Stimulated activated naive CD8-positive, alpha-beta T cell treated with anti-CD3 and anti-CD28 coated beads, Interleukin-15, Interleukin-2, amounts not matched to agents 100 U/mL and 50 U/mL, for 24 hours (primary cell): Measurements from ENCODE around the gene PLXND1.
A peak's percentile ranks its signal among the peaks of the same experiment; 100 is the strongest.

Experiments
- ATAC-seq: fragments of 150-1000 bp; cut with Tn5 transposase; one replicate; pipeline ENCODE4 v1.10.0; 2021
- DNase-seq: peaks from one replicate; pipeline ENCODE4 v3.0.0; 2021

Gene PLXND1

GRCh38 chr3:129628169-129628522, 21.7 kb upstream of the PLXND1 start:
- DNase-seq, result no peak
- ATAC-seq, result no peak

- ATAC-seq (peak; percentile 62), DNase-seq (peak; percentile 67)
Observed at GRCh38 chr3:129627350-129628168, 21.1 kb upstream of the PLXND1 start.

GRCh38 chr3:129626744-129627349, 20.4 kb upstream of the PLXND1 start:
- ATAC-seq (peak; percentile 97), DNase-seq (peak; percentile 89)

GRCh38 chr3:129625072-129625874, 18.8 kb upstream of the PLXND1 start:
- ATAC-seq, result no peak
- DNase-seq, result no peak

GRCh38 chr3:129624347-129625071, 18.0 kb upstream of the PLXND1 start:
- DNase-seq (no peak), ATAC-seq (no peak)

- ATAC-seq (no peak), DNase-seq (no peak)
Observed at GRCh38 chr3:129623447-129624118, 17.1 kb upstream of the PLXND1 start.

- DNase-seq, result no peak
- ATAC-seq, result no peak
Observed at GRCh38 chr3:129622933-129623332, 16.5 kb upstream of the PLXND1 start.

GRCh38 chr3:129622226-129622874, 15.9 kb upstream of the PLXND1 start:
- DNase-seq (no peak), ATAC-seq (no peak)

- DNase-seq, result no peak
- no peak for ATAC-seq
Observed at GRCh38 chr3:129621626-129622225, 15.2 kb upstream of the PLXND1 start.

- ATAC-seq, result no peak
- no peak for DNase-seq
Observed at GRCh38 chr3:129620828-129621559, 14.5 kb upstream of the PLXND1 start.

- ATAC-seq, result no peak
- DNase-seq, result no peak
Observed at GRCh38 chr3:129619726-129620162, 13.3 kb upstream of the PLXND1 start.

- no peak for DNase-seq
- no peak for ATAC-seq
Observed at GRCh38 chr3:129618901-129619671, 12.6 kb upstream of the PLXND1 start.

- ATAC-seq, result no peak
Observed at GRCh38 chr3:129618186-129618820, 11.8 kb upstream of the PLXND1 start.

GRCh38 chr3:129617381-129618185, 11.1 kb upstream of the PLXND1 start:
- no peak for ATAC-seq

More at GRCh38 chr3:129618186-129618820, 11.8 kb upstream of the PLXND1 start:
- DNase-seq, result no peak

GRCh38 chr3:129616713-129617112, 10.2 kb upstream of the PLXND1 start:
- no peak for DNase-seq
- ATAC-seq, result no peak

More at GRCh38 chr3:129617381-129618185, 11.1 kb upstream of the PLXND1 start:
- DNase-seq, result no peak

- ATAC-seq, result no peak
- DNase-seq, result no peak
Observed at GRCh38 chr3:129616291-129616690, 9.8 kb upstream of the PLXND1 start.

- ATAC-seq (no peak), DNase-seq (no peak)
Observed at GRCh38 chr3:129615751-129616281, 9.3 kb upstream of the PLXND1 start.
